ENCODE measurements around the gene PGBD5.

Gene PGBD5

DNA sequence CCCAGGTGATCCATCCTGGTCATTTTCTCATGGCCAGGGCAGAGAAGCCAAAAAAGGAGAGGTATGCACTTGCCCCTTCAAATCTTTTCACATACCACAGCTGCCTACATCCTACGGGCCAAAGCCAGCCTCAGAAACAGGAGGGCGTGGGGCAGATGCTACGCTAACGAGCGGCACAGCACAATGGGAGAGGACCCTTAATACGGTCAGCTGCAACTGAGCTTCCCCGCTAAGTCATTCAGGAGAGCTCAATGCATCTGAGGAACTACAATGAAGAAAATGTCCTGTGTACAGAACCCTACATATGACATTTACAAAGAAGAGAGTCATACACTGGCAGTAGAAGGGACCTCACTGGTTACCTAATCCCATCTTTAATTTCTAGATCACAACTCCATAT is 78.2 kb downstream of the PGBD5 start:
- no peak for DNase-seq (ENCODE audit: low spot score)

DNA sequence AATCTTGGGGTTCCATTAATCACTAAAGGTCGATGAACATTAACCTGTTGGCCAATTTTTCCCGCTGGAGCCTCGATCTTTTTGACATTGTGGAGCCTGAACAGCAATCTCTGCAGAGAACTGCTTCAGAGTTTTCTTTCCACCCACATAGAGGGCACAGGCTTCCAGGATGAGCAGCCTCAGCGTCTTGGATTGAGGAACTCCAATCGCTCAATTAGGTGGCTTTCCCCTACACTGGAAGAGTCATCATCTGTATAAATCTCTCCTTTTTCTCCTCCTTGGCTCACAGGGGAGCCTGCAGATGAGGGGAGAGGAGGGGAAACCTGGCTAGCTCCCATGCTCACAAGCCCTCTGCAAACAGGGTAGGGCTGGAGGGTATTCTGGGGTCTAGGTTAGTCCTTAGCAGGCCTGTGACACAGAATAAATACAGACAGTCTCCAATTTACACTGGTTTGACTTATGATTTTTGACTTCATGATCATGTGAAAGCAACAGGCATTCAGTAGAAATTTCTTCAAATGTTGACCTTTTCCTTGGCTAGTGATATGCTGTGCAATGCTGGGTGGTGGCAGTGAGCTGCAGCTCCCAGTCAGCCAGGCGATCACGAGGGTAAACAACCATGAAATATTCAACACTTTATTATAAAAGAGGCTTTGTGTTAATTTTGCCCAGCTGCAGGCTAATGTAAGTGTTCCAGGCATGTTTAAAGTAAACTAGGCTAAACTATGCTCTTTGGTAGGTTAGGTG is 80.8 kb downstream of the PGBD5 start:
- no peak for DNase-seq (ENCODE audit: low spot score)

DNA sequence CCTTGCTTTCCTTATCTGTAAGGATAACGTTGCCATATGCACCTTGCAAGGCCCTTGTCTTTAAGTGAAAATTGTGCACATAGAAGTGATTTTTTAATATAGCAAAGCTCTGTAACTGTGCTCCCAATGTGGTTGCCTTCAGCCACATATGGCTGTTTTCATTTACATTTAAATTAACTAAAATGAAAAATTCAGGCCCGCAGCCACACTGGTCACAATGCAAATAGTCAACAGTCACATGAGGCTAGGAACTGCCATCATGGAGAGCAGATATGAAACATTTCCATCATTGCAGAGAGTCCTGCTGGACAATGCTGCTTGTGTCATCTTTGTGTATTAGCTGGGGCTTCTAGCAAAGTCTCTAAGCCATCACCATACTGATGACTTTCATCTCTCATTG is 83.4 kb downstream of the PGBD5 start:
- DNase-seq (ENCODE audit: low spot score), result no peak

- no peak for DNase-seq (ENCODE audit: low spot score)
Measured at GRCh38 chr1:230342019-230342418, 84.1 kb downstream of the PGBD5 start.

GRCh38 chr1:230341162-230341546 is 85.0 kb downstream of the PGBD5 start:
- no peak for DNase-seq (ENCODE audit: low spot score)

GRCh38 chr1:230340526-230341161 is 85.5 kb downstream of the PGBD5 start:
- DNase-seq (ENCODE audit: low spot score), result no peak

DNA sequence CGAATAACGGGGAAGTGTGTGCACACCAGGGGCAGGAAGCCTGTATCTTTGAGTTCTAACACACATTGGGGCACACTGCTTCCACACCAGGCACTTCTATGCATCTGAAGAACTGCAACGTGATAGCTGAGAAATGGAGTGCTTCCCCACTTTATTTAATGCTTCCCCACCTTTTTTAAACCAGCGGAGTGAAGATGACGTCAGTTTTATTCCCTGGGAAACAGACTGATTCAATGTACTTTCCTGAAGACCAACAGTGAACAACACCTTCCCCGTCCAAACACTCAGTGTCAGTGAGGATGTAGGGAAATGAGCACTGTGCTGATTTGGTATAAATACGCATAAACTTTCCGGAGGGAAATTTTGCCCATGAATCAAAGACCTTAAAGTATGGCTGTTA is 87.1 kb downstream of the PGBD5 start:
- DNase-seq (ENCODE audit: low spot score), result no peak

GRCh38 chr1:230337266-230337665 is 88.9 kb downstream of the PGBD5 start:
- no peak for DNase-seq (ENCODE audit: low spot score)

DNA sequence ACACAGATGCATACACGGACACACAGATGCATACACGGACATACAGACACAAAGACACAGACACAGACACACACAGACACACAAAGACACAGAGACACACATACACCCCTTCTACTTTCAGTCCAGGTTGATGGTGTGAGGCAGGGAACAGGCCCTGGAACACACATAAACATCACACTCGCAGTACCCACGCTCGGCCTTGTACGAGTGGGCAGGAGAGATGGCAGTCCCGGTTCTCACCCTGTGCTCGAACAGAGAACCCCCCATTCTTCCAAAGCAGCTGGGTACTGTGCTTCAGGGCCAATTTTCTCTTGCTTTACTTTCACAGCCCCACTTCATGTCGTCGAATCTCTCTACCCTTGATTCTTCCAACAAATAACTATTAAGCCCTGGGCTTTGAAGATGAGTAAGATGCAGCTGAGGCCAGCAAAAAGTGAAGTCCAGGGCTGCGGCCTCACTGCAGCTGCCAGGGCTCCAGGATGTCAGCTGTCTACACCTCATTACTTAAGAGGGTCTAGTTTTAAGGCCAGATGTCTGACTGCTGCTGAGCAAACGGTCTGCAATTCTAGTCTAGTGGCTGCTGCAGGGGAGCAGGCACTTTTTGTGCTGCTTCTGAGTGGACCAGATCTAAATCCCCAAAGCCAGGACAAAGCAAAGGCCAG is 90.1 kb downstream of the PGBD5 start:
- no peak for DNase-seq (ENCODE audit: low spot score)

GRCh38 chr1:230334447-230334837 is 91.7 kb downstream of the PGBD5 start:
- no peak for DNase-seq (ENCODE audit: low spot score)

DNA sequence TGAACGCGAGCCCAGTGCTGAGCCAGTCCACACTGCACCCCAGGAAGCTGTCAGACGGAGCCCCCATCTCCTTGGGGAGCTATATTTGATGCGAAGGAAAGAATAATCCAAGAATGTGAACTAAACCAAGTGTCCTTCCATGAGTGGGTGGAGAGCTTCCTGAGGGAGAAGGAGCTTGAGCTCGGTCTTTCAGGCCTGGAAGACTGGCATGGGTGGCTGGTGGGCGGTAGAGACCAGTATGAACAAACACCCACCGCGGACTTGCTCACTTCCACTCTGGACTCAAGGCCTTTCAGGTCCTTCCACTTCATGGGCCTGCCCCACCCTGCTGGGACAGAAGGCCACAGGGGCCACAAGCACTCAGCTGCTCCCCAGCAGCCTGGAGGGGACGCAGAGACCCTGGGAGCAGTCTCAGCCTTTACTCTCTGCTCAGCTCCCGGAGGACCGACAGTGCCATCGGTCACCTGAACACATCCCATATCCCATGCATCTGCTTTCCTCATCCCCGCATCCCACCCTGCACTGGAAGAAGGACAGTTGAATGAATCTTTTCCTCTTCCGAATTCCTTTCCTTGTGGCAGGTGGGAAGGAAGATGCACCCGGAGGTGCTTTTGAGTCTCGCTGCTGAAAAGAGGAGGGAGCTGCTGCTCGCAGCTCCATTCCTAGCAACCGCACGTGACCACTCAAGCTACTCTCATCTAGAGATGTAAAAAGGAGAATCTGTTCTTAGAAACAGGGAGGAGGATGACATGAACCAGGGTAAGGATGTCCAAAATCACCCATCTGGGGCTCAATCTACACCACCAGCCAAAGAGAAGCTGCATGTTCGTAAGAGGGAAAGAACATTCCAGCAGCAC is 92.3 kb downstream of the PGBD5 start:
- no peak for DNase-seq (ENCODE audit: low spot score)

DNA sequence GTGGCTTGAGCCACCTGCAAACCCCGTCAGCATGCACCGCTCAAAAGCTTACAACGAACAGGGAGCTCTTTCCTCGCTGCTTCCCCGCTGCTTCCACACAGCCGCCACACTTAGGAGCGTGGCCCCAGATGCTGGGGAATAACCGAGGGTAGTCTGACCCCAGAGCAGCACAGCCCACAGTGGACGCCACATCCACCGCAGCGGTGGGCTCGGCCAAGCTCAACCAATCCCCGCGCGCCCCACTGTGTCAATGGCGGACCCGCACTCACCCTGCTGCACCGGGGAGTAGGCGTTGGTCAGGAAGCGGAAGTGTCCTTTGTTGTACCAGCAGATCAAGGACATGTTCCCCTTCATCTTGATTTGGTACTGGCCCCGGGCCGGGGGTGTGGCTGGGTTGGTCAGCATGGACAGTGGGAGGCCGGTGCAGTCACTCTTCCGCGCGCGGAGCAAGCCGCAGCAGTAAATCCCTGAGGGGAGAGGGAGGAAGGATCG is 93.5 kb downstream of the PGBD5 start:
- no peak for DNase-seq (ENCODE audit: low spot score)

DNA sequence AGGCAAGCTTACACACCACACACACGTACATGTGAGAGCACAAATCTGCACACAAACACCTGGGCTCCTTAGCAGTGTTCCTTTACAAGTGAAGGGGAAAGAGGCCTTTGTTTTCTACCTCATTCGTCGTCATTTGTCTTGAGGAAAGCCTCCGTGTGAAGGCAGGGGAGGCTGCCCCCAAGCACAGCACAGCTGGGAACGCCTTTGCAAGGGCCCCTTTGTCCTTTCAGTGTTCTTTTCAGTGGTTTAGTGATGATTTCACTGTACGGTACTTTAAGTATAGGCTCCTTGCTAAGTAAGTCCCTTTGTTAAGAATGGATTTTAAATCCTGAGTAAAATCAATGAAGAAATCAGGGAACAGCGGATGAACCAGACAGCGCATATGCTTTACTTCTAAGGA is 94.1 kb downstream of the PGBD5 start:
- no peak for DNase-seq (ENCODE audit: low spot score)

GRCh38 chr1:230330157-230330556 is 96.0 kb downstream of the PGBD5 start:
- no peak for DNase-seq (ENCODE audit: low spot score)

DNA sequence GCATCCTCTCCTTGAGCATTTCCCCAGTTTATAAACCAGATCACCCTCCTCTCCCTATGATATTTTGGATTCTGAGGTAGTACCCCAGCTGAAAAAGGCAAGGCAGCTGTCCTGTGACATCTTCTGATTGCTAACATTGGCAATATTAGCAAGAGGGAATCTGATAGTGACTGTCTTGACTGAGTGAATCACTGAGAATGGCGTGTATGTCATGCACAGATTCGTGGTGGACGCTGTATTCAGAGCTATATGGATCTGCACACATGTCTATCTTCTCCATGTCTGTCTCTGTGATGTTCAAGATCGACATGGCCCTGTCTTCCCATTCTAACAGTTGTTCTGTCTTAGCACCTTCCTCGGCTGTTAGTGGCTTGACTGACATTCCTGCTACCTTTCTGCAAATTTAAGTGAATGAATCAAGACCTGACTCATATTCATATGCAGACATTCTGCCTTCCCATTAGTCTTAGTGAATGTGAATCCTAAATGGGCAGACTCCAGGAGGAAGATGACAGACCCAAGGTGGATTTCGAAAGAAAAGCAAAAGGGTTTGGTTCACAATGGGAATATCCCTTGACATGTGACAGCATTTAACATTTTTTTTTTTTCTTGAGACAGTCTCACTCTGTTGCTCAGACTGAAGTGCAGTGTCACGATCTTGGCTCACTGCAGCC is 97.7 kb downstream of the PGBD5 start:
- DNase-seq (ENCODE audit: low spot score), result no peak

DNA sequence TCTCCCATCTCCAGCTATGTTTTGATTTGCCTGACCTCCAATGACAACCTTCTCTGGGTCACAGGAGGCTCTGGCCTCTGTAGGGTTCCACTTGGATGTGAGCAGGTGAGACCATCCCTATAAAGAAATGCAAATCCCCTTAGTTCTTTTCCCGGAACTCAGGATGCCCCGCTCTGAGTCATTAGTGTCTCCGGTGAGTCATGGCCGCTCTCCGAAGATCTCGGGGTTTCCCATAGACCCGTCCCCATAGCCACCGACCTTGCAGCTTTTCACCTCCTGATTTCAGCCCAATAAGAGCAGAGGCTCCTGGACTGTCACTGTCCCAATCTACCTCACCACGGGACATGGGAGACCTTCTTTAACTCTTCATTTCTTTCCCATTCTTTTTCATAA is 98.2 kb downstream of the PGBD5 start:
- DNase-seq (ENCODE audit: low spot score), result peak; percentile 13

DNA sequence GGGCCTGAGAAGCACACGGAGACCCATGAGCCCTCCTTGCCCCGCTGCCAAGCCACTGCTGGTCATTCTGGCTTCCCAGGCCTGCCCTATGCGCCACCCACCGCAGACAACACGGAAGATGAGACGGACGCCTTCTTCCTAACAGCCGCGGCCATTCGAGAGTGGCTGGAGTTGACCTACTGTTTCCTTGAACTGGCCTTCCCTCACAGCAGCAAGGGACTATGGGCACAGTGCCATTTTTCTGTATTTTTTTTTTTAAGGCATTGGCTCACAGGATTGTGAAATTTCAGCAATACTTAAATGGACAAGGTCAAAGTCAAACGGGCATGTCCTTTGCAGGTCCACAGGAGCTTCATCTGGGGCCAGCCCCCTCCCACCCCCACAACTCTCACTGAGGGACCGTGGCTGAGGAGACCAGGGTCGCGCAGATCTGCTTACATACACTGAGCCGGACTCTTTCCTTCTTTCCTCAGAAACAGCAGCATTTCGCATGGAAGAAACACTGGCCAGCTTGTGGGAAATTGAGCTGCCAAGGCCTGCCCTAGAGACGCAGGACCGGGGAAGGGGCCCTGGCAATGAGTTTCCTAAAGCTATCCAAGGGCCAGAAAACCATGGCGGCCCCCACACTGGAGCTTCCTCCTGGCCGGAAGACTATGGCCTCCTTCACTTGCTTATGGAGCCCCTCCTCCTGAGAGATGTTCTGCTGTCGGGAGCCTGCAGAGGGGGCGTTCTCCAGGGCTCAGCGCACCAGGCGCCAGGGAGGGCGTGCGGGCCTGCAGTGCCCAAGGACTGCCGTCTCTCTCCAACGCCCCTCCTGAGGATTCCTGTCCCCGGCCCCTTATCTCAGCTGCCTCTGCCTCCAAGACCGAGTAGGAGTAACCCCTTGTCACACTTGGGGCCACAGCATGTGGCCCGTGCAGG is 98.9 kb downstream of the PGBD5 start:
- DNase-seq (ENCODE audit: low spot score), result no peak

- no peak for DNase-seq (ENCODE audit: low spot score)
Measured at GRCh38 chr1:230323686-230324085, 102.4 kb downstream of the PGBD5 start.

DNA sequence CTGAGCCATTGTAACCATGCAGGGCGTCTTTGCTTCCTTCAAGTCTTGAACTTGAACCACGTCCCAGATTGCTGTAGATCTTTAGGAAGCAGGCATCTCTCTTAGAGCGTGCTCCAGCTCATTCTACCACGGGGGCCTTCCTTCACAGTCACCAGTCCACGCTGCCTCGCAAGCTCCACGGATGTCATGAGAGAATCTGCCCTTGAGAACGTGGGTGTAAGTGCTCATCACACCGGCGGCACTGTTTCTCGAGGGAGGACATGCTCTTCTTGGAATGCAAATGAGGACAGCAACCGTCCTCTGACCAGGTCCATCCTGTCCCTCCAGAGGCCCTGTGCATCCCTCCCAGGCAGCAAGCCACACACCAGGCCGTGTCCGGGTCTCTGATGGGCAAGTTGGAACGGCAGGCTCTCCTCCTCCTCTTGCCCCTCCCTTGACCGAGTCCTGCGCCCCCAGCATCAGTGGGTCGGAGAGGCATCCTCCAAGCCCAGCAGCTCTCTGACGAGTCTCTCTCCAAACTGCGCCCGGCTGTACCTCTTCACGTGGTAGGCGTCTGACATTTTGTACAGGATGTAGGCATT is 103.1 kb downstream of the PGBD5 start:
- no peak for DNase-seq (ENCODE audit: low spot score)

DNA sequence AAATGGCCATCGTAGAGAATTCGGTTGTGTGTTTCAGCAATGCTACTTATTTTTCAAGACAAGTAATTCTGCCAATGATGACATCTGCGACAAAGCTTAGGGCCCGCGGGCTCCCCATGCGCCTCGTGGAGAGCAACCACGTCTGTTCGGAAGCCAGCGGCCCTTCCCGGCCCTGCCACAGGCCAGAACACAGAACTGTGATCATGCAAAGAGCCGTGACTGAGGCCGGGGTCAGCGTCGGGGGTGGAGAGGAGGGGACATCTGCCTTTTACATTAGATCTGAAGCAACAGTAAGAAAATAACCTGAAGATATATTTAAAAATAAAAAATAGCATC is 103.7 kb downstream of the PGBD5 start:
- no peak for DNase-seq (ENCODE audit: low spot score)
